GM12874 (cell line): Measurements from ENCODE around the gene CSRNP2.

Experiments
- CTCF ChIP-seq: IDR thresholded peaks from 2 replicates; pipeline ENCODE4 v1.5.1; 2011; ENCODE audit warnings: low read depth, mild to moderate bottlenecking, control low read depth, low read length, moderate library complexity; ENCODE audit not compliant: insufficient read depth

Gene CSRNP2

GRCh38 chr12:51083126-51083833 is at the start of gene CSRNP2:
Gene CSRNP2 (minus strand): TSS chr12:51083596. CDS start chr12:51076561, 7,035 bp downstream.
- 0 out of 2 replicates have a peak, but pooled peaks have one; percentile 5 for TF ChIP-seq CTCF

GRCh38 chr12:51132693-51133092 is 49.3 kb upstream of the CSRNP2 start:
- TF ChIP-seq CTCF, result no peak

- no peak for TF ChIP-seq CTCF
These were observed 48.5 kb upstream of the CSRNP2 start for GRCh38 chr12:51131745-51132521.

GRCh38 chr12:51128919-51129318 is 45.5 kb upstream of the CSRNP2 start:
- no peak for TF ChIP-seq CTCF

GRCh38 chr12:51127050-51127729 is 43.8 kb upstream of the CSRNP2 start:
- no peak for TF ChIP-seq CTCF

- TF ChIP-seq CTCF, result no peak
These were observed 42.9 kb upstream of the CSRNP2 start for GRCh38 chr12:51126297-51126696.

GRCh38 chr12:51124504-51124903 is 41.1 kb upstream of the CSRNP2 start:
- TF ChIP-seq CTCF, result no peak
